ENCODE data around the gene SDR9C7.

- no peak for TF ChIP-seq ZNF449 (tag by site-specific recombination; IDR thresholded peaks at IDR 0.05)
- TF ChIP-seq CTCF (tag by site-specific recombination; IDR thresholded peaks at IDR 0.05) = no peak
- no peak for TF ChIP-seq ZEB2 (tag by site-specific recombination; IDR thresholded peaks at IDR 0.05)
- TF ChIP-seq ZBTB1 (tag by site-specific recombination; IDR thresholded peaks at IDR 0.05) = no peak
- no peak for TF ChIP-seq HOXA7 (CRISPR knock-in tag; IDR thresholded peaks at IDR 0.05; ENCODE audit: borderline replicate concordance)
- TF ChIP-seq SALL2 (tag by site-specific recombination; IDR thresholded peaks at IDR 0.05; ENCODE audit: borderline replicate concordance) = no peak
- no peak for TF ChIP-seq MZF1 (tag by site-specific recombination; IDR thresholded peaks at IDR 0.05; ENCODE audit: borderline replicate concordance)
These were observed 2.1 kb downstream of the SDR9C7 start for GRCh38 chr12:56932146-56932545.
